IPS DF 6.9 (cell line): Measurements from ENCODE around the gene NONO.
"Not testable (repeated sequence)": the region's sequence is repeated elsewhere in the genome, so short reads cannot be mapped to it uniquely, and the experiment has no call there.

Experiments
- DNase-seq: peaks from one replicate; pipeline ENCODE4 v3.0.0-alpha.2; 2013; ENCODE audit warnings: low read depth, low spot score
- H3K27ac ChIP-seq: one replicate; pipeline ENCODE4 v1.5.1; 2013; ENCODE audit warnings: low read length, control low read depth
- H3K27me3 ChIP-seq: 2 replicates; pipeline ENCODE4 v1.6.1; 2013; ENCODE audit warnings: mild to moderate bottlenecking, low read length; ENCODE audit not compliant: control insufficient read depth, insufficient read depth
- H3K36me3 ChIP-seq: 2 replicates; pipeline ENCODE4 v1.6.1; 2013; ENCODE audit warnings: low read length; ENCODE audit not compliant: control insufficient read depth, insufficient read depth
- H3K4me1 ChIP-seq: 2 replicates; pipeline ENCODE4 v1.6.1; 2013; ENCODE audit warnings: low read length; ENCODE audit not compliant: control insufficient read depth, insufficient read depth
- H3K4me3 ChIP-seq: 2 replicates; pipeline ENCODE4 v1.5.1; 2013; ENCODE audit warnings: mild to moderate bottlenecking, low read length
- H3K9me3 ChIP-seq: 2 replicates; pipeline ENCODE4 v1.6.1; 2013; ENCODE audit warnings: low read length, inconsistent platforms; ENCODE audit not compliant: control insufficient read depth, insufficient read depth
- WGBS: extraction: QIAGEN DNeasy Blood & Tissue Kit; methylation state at CpG from one replicate; pipeline ENCODE4 v1.1.7; 2013; ENCODE audit warnings: mixed read lengths, missing lambda C conversion rate; ENCODE audit not compliant: insufficient read length, insufficient coverage; 5-methylcytosine and 5-hydroxymethylcytosine counted together

Gene NONO

DNA sequence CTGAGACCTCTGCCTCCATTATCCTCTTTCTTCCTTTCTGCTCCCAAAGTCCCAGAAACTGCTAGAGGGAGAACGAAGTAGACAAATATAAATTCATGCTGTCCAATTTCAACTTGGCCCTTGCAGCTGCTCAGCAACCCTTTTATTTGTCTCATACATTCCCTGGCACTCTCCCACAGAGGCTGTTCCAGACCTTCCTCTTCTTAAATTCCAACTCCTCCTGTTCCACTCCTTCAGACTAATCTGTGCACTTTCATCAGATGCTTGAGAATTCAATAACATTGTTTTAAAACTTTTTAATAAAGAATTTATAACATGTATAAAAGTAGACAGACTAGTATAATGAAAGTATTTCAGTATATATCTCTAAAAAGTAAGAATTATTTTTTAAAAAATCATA lies 33.5 kb downstream of the NONO start:
- DNase-seq, H3K27me3 ChIP-seq, H3K4me3 ChIP-seq, H3K27ac ChIP-seq, H3K4me1 ChIP-seq, H3K9me3 ChIP-seq, H3K36me3 ChIP-seq: not testable (repeated sequence)
- WGBS: no CpG with 5 or more reads among the region's 1 CpG

DNA sequence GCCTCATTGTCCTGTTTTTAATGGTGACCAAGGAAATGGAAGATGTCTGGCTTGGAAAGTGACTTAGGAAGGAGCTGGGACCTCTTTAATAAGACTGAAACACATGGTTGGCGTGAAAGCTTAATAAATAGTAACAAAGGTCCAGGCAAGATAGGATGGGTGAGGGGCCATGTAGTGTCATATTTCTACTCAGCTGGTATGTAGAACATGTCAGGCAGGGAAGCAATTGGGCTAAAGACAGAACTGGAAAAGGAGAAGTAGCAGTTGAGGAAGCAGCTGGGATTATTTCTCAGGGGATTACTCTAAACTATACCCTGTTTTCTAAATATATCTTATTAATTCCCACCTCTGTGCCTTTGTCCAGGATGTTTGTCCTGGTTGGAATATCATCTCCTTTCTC lies 36.7 kb downstream of the NONO start:
- H3K4me3 ChIP-seq: no peak overlapping the region
- H3K36me3 ChIP-seq: no peaks in the 10 kb centered on the region
- H3K4me1 ChIP-seq: no peaks in the 10 kb centered on the region
- H3K27ac ChIP-seq: no peak overlapping the region
- no peak for DNase-seq
- no peaks in the 10 kb centered on the region for H3K27me3 ChIP-seq
- no CpG with 5 or more reads among the region's 1 CpG for WGBS
- no peaks in the 10 kb centered on the region for H3K9me3 ChIP-seq

DNA sequence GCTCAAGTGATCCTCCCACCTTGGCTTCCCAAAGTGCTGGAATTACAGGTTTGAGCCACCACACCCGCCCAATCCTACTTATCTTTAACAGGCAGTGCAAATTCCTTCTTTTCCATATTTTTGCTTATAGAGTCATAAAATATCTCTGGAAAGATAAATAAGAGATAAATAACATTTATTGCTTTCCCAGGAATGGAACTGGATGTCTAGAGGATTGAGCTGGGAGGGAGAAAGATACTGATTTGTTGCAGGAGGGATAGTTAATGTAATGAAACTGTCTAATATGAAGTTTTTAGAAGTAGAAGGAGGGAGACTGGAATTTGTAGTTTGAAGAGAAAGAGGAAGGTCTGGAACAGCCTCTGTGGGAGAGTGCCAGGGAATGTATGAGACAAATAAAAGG lies 38.3 kb downstream of the NONO start:
- Histone ChIP-seq H3K4me1 (no peaks in the 10 kb centered on the region), H3K27ac (no peak overlapping the region), H3K27me3 (no peaks in the 10 kb centered on the region), H3K36me3 (no peaks in the 10 kb centered on the region), H3K9me3 (no peaks in the 10 kb centered on the region), H3K4me3 (no peak overlapping the region)
- DNase-seq: no peak
- no CpG with 5 or more reads among the region's 1 CpG for WGBS

DNA sequence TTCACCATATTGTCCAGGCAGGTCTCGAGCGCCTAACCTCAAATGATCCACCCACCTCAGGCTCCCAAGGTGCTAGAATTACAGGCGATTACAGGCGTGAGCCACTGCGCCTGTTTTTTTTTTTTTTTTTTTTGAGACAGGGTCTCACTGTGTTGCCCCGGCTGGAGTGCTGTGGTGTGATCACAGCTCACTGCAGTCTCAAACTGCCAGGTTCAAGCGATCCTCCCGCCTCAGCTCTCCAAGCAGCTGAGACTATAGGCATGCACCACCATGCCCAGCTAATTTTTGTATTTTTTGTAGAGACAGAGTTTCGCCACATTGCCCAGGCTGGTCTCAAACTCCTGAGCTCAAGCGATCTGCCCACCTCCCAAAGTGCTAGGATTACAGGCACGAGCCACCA lies 41.0 kb downstream of the NONO start:
- no CpG with 5 or more reads among the region's 11 CpGs for WGBS

DNA sequence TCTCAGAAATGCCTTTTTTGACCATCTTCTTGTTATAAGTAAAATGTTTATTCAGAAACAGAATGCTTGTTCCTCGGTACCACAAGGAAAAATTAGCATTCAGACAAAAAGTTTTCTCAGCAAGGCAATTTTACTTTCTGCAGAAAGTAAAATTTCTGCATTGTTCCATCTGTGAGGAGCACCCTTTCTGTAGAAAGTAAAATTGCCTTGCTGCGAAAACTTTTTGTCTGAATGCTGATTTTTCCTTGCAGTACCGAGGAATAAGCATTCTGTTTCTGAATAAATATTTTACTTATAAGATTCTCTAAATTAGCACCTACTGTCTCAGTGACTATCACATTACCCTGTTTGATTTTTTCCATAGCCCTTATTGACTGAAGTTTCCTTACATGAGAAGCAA lies 43.0 kb downstream of the NONO start:
- no peak for DNase-seq
- no peak overlapping the region for H3K4me3 ChIP-seq
- no CpG with 5 or more reads among the region's 3 CpGs for WGBS

More for the DNA sequence above, 41.0 kb downstream of the NONO start:
- not testable (repeated sequence) for H3K27ac ChIP-seq, H3K4me1 ChIP-seq, H3K9me3 ChIP-seq, H3K36me3 ChIP-seq, H3K27me3 ChIP-seq, DNase-seq, H3K4me3 ChIP-seq

DNA sequence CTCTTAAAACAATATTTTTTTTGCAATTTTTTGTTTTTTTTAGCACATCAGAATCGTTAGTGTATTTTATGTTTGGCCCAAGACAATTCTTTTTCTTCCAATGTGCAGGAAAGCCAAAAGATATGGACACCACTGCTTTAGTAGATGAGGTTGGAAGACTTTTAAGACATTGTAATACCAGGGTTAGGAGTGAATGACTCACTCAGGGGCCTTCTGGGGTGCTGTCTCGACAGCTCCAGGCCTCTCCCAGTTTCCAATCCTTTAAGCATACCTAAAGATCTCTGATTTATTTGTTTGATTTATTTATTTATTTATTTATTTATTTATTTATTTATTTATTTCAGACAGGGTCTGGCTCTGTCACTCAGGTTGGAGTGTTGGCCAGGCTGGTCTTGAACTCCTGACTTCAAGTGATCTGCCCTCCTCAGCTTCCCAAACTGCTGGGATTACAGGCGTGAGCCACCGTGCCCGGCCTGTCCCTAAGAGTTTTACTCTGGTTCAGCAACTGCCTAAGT lies 65.8 kb downstream of the NONO start:
- not testable (repeated sequence) for H3K27me3 ChIP-seq, H3K4me3 ChIP-seq, DNase-seq, H3K27ac ChIP-seq, H3K36me3 ChIP-seq, H3K4me1 ChIP-seq, H3K9me3 ChIP-seq
- no CpG with 5 or more reads among the region's 5 CpGs for WGBS

More for the DNA sequence above, 43.0 kb downstream of the NONO start:
- Histone ChIP-seq H3K36me3 (no peaks in the 10 kb centered on the region), H3K27me3 (no peaks in the 10 kb centered on the region), H3K4me1 (no peaks in the 10 kb centered on the region), H3K9me3 (no peaks in the 10 kb centered on the region), H3K27ac (no peak overlapping the region)

DNA sequence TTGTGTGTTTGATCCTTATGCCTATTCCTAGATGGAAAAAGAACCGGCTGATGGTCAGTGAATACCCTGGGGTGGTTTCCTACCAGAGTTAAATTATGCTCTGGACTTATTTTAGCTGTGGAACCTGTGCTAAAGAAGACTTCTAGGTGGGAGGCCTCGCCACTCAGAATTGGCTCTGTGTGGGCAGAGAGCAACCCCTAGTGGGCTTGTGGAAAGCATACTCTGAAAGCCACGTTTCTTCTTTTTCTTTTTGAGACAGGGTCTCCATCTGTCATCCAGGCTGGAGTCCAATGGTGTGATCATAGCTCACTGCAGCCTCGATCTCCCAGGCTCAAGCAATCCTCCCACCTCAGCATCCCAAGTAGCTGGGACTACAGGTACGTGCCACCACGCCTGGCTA lies 66.4 kb downstream of the NONO start:
- H3K9me3 ChIP-seq: not testable (repeated sequence)

More for the DNA sequence above, 66.4 kb downstream of the NONO start:
- H3K36me3 ChIP-seq, H3K4me3 ChIP-seq, H3K27me3 ChIP-seq, H3K4me1 ChIP-seq, H3K27ac ChIP-seq, DNase-seq: not testable (repeated sequence)
- WGBS: no CpG with 5 or more reads among the region's 6 CpGs
